Fibroblast of skin of abdomen (primary cell): ENCODE data around the gene SGCD.

Source experiments
- DNase-seq: peaks from one replicate; pipeline ENCODE4 v3.0.0-alpha.2; 2013

The SGCD gene

GRCh38 chr5:156460471-156460870 is 133.5 kb downstream of the SGCD start:
- DNase-seq = peak; percentile 87

- DNase-seq = no peak
These were observed 139.9 kb downstream of the SGCD start for GRCh38 chr5:156466871-156467270.

DNA sequence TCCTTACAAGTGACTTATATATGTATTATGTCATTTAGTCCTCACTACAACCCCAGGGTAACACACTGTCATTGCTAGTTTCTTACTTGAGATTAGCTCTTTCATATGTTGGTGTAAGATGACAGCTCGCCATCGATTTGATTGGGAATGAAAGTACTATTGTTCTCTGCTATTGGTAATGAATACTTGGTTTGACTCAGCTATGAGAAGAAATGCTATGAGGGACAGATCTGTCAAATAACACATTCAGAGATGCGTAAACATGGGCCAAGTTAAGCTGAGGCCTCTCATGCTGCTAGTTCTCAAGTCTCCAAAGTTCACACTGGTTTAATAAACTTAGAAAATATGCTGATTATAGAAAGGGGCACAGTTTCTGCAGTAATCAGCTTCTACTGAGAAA is 142.7 kb downstream of the SGCD start:
- no peak for DNase-seq

DNA sequence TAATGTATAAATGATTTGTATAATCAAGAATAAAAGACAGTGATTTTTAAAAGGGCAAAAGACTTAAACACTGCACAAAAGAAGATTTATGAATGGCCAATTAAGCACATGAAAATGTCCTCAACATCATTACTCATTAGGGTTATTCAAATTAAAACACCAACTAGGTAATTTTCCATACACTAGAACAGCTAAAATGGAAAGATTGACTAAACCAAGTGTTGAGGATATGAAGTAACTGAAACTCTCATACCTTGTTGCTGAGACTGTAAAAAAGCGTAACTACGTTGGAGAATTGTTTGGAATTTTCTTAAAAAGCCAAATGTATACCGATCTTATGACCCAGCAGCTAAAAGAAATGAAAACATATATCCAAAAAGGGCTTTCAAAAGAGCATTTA is 144.9 kb downstream of the SGCD start:
- no peak for DNase-seq

DNA sequence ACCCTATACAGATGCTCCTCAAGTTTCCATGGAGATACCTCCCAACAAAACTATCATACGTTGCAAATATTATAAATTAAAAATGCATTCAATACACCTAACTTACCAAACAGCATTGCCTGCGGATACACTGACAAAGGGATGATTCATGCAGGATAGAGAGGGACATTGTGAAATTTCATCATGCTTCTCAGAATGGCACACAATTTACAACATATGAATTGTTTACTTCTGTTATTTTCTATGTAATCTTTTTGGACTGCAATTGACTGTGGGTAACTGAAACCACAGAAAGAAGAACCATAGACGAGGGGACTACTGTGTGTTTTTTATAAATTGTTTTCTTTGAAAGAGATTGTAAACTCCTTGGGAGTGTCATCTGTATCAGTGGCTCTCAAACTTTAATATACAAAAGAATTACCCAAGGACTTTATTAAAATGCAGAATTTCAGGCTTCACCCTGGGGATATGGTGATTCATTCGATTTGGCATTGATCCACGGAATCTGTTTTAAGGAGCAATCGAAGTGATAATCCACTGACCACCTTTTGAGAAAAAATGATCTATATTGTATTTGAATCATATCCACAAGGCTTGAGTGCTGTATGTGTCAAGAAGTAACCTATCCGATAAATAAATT is 146.4 kb downstream of the SGCD start:
- peak; percentile 47 for DNase-seq

DNA sequence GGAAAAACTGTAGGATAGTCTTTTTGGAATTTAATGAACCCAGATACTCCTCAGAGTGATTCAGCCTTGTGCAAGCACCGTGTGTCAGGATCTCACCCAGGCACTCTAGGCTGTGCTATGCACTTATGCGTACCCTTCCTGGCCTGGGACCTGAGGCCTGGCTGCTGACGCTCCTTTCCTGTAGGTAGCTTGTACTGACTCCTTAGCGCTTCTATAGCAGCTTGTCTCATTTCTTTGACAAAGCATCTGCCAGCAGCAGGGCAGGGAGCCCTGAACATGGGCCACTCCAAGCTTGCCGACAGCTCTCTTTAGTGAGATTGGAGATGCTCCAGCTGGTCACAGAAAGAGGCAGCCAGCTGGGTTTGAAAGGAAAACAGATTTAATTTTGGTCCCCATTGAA is 147.3 kb downstream of the SGCD start:
- peak; percentile 62 for DNase-seq

DNA sequence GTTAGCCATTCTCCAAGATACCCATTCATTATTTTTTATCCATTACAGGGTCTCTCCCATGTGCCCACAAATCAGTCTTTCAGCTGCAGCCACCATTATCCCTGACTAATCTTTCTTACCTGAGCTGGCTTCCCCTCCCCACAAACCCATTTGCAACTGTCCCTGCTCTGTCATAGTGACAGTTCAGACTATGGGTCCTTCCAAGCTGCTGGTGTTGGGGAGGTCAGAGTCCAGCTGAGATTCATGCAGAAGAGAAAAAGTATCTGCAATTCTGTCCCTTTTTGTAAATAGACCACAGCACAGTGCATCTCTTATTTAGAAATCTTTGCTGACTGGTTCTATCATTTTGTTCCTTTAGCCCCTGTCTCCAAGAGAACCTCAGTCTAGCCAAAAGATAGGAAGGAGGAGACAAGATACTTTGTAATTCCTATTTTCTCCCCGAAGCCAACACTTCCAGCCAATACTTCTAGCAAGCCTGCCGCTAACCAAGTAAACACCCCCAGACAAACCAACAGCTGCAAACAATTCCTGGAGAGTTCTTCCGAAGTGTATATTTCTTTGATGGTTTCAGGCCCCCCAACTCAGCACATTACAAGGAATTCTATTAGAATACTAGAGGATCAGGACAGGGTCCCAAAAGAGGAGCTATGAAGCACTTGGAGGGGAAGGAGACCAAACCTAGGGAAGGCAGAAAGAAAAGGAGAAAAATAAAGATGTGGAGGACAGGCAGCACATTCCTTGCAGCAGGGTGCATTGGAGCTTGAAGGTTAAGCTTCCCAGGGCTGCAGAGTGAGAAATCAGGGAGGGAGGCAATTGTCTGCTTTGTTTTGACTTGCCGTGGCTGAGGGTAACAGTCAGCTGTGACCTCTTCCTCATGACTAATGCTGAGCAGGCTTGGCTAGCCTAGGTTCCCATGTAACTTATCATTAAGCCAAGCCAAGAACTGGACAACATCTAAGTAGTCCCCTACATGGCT is 148.5 kb downstream of the SGCD start:
- DNase-seq = peak; percentile 89

DNA sequence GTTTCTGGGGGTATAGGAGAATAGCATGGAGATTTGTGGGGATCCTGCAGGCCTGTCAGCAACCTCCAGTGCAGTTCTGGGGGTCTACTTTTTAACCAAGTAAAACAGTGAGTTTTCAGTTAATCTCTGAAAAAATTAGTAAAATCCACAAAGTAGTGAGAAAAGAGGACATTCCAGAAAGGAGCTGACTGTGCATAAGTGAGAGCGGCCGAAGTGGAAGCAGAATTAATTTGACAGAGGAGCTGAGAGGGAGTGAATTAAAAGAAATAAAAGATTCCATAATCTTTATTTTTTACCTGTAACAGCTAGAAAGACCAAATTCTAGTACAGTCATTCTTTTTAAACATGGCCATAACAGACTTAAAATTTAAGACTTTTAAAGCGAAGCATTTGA is 149.2 kb downstream of the SGCD start:
- DNase-seq = no peak

- DNase-seq = no peak
These were observed 149.7 kb downstream of the SGCD start for GRCh38 chr5:156476678-156477077.

DNA sequence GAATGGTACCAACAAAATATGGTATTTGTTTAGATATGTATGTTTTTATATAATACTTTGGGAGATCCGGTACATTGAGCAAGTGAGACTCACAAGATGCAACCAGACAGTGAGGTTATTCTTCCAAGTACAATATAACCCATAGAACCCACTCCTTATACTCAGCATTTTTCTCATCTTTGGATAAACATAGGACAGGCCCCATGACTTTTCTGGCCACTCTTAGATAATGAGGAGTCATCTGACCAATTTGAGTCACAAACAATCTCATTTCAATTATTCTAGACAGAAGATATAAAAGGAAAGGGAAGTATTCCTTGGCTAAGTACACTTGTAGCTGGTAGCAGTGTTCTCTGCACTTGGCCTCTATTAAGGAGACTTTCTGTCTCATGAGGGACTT is 150.2 kb downstream of the SGCD start:
- no peak for DNase-seq

DNA sequence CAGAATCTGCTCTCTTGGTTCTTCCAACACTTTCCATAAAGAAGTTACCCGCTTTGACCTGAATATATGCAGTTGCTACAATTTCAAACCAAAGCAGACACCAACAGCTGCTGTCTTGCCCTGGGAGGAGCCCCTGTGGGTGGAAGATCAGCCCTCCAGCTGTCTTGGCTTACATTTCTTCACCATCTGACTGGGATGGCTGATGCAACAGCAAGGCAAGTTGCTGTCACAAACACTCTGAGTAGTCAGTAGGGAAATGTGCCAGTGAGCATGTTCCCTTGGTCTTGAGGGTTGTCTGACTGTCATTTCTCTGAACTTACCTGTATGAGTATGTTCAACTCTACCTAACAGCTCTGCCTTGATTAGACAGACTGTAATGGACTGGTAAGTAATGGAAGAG is 152.9 kb downstream of the SGCD start:
- peak; percentile 93 for DNase-seq

DNA sequence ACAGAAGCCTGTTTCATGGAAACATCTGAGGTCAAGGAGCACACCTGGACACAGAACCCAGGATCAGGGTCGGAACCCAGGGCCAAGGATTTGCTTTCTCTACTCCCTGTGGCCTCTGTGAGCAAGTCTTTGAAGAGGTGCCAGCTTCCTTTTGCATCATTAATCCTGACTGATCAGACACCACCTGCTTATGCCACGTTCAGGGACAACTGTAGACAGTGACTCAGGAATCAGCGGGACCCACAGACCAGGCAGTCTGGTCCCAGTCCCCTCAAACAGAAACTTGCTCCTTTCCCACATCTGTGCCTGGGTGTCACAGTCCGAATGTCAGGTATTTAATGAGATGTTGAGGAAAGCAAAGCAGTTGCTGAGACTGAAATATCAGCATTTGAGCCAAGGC is 154.8 kb downstream of the SGCD start:
- DNase-seq = peak; percentile 19

DNA sequence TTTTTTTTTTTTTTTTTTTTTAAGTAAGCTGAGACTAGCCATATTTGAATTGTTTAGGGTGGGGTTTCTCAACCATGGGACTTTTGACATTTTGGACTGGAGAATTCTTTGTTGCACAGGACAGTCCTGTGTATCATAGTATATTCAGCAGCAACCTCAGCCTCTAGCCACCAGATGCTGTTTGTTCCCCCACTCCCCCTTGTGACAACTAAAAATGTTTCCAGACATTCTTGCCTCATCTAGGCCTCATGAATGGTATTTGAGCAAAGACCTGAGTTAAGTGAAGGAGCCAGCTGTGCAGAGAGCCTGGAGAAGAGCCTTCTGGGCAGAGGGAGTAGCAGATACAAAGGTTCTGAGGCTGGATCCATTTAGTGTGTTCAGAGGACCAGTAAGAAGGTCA is 155.9 kb downstream of the SGCD start:
- DNase-seq = peak; percentile 25

DNA sequence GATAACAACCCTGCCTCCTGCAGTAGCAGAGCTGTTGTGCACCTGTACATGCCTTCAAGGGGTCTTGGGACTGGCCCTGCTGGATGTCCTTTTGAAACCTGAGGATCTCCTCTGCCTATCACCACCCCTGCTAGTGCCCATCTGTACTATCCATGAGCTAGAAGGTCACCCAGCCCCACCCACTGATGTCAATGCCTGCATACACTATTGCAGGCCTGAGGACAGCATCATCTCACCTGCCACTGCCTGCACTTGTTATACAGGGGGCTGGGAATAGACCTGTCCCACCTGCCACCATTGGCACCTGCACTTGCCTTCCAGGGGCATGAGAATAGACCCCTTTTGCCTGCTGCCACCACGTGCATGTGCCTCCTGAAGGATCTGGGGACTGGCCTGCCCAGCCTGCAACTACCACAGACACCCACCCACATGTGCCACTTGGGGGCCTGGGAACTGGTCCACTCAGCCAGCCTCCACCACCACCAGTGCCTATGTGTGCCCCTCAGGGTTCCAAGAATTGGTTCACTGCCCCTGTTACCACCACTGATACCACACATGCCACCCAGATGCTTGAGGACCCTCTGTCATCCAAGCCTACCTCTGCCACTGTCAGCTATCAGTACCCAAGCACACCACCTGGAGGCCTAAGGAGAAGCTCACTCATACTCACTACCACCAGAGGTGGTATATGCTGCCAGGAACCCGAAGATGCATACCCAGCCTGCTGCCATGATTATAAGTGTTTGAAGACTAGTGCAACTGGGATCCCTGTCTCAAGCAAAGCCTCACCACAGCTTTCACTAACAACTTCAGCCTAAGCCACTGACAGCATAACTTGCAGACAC is 159.7 kb downstream of the SGCD start:
- DNase-seq = no peak

DNA sequence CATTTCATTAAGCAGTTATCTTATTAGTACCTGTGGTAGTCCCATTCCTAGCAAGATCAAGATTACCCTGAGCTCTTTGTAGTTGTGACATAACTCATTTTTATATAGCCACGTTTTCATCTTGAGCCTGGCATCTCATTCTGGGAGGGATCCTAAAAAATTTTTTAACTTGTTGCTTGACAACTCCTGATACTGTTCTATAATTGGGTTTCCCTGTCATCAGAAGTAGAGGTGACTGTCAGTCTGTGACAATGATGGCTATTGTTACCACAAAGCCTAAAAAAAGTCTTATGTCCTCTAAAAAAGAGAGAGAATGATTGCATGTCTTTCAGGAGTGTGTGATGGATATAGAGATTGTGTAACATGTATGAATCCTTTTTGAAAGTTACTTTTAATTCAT is 164.8 kb downstream of the SGCD start:
- no peak for DNase-seq

DNA sequence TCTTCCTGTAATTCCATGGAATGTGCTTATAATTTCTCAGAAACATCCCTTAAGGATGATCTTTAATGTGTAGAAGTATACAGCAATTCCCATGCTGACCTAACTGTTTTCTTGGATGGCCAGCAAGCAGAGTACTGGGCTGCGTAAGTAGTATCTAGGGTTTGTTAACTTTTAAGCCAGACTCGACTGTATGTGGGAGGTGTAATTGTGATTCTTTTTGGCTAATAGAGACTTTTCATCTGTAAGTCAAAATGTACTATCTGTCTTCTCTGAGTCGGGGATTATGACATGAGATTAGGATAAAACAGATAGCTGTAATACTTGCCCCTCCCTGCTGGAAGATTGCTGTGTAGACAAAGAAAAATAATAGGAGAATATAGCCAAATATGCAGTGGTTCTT is 169.3 kb downstream of the SGCD start:
- DNase-seq = no peak

DNA sequence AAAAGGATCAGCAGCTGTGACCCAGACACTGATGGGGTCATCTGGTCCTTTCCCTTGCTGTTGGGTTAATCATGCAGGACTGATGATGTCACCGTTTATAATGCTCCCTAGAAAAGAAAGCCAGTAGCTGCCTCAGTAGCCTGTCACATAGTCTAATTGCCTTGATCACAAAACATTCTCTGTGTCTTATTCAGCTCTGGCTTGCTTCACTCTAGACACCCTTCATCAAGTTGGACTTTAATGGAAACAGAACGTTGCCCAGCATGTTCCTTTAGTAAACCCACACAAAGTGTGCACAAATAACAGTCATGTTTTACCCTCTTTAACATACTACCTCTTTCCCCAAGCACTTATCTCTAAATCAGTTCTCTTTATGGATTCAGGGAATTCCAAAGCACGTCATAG is 170.8 kb downstream of the SGCD start:
- DNase-seq = peak; percentile 73

DNA sequence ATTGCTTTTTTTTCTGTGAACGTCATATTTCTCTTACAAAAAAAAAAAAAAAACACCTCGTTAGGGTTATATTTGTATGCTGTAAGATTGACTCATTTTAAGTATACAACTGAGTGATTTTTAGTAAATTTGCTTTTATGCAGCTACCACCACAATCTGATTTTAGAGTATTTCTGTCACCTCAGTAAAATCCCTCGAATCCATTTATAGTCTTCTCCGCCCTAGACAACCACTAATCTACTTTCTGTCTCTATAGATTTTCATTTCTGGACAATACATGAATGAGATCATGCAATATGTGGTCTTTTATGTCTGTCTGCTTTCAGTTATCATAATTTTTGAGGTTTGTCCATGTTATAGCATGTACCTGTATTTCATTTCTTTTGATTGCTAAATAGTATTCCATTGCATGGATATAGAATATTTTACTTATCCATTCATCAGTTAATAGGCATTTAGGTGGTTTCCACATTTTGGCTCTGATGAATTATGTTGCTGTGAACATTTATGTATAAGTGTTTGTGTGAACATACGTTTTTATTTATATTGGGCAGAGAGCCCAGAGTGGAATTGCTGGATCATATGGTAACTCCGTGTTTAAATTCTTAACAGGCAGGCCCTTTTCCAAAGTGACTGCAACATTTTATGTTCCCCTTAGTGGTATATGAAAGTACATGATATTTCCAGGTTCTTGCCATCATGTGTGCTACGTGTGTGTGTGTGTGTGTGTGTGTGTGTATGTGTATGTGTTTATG is 171.4 kb downstream of the SGCD start:
- DNase-seq = peak; percentile 84

DNA sequence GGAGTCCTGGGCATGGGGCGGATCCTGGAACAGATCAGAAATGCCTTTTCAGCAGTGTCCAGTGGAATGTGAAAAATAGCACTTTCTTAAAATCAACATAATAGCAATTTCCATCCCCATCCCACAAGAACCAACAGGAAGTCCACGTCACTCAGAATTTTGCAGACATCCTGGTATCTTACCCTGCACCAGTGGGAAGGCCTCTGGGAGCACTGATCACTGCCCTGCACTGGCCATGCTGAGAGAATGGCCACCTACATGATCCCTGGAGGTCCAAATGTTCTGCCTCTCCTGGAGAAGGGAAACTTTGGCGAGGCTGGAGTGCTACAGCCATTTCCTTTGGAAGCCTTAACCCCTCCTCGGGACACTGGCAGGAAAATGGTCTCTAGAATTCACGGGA is 173.8 kb downstream of the SGCD start:
- DNase-seq = no peak

- DNase-seq = no peak
These were observed 178.1 kb downstream of the SGCD start for GRCh38 chr5:156505101-156505500.

GRCh38 chr5:156513123-156513815 is 186.3 kb downstream of the SGCD start:
- DNase-seq = no peak

GRCh38 chr5:156515121-156515520 is 188.2 kb downstream of the SGCD start:
- DNase-seq = no peak
